TTC549 (cell line): Measurements from ENCODE around the gene ATAD3A.

Experiments used
- FAIRE-seq: peaks from 2 replicates; lab custom pipeline; 2012; peaks lifted over from hg19 to GRCh38; lab: Jason Lieb, UNC

Gene ATAD3A

GRCh38 chr1:1540090-1540817 is 28.3 kb downstream of the ATAD3A start, which contains the start of gene TMEM240:
Gene TMEM240, minus strand, starts transcription at chr1:1540624. Its CDS starts 278 bp downstream, at chr1:1540346.
- no peak for FAIRE-seq

GRCh38 chr1:1540818-1541628 is 29.1 kb downstream of the ATAD3A start:
- FAIRE-seq = no peak

GRCh38 chr1:1541956-1542765 is 30.2 kb downstream of the ATAD3A start:
- FAIRE-seq = no peak

- no peak for FAIRE-seq
Observed at GRCh38 chr1:1542766-1543705, 31.1 kb downstream of the ATAD3A start.

- FAIRE-seq = no peak
Observed at GRCh38 chr1:1543706-1544099, 31.7 kb downstream of the ATAD3A start.

GRCh38 chr1:1544544-1544943 is 32.6 kb downstream of the ATAD3A start:
- FAIRE-seq = no peak

- no peak for FAIRE-seq
Observed at GRCh38 chr1:1545946-1546737, 34.2 kb downstream of the ATAD3A start.

- FAIRE-seq = no peak
Observed at GRCh38 chr1:1547011-1547410, 35.0 kb downstream of the ATAD3A start.

GRCh38 chr1:1547476-1547875 is 35.5 kb downstream of the ATAD3A start:
- FAIRE-seq = no peak

- no peak for FAIRE-seq
Observed at GRCh38 chr1:1548591-1548990, 36.6 kb downstream of the ATAD3A start.

- FAIRE-seq = no peak
Observed at GRCh38 chr1:1550087-1550486, 38.1 kb downstream of the ATAD3A start.

- no peak for FAIRE-seq
Observed at GRCh38 chr1:1550591-1551432, 38.9 kb downstream of the ATAD3A start.

- FAIRE-seq = no peak
Observed at GRCh38 chr1:1551524-1552262, 39.7 kb downstream of the ATAD3A start.

- no peak for FAIRE-seq
Observed at GRCh38 chr1:1552263-1552639, 40.3 kb downstream of the ATAD3A start.

GRCh38 chr1:1553821-1554494 is 42.0 kb downstream of the ATAD3A start:
- FAIRE-seq = no peak

- no peak for FAIRE-seq
Observed at GRCh38 chr1:1554550-1554925, 42.6 kb downstream of the ATAD3A start.

GRCh38 chr1:1554926-1555915 is 43.3 kb downstream of the ATAD3A start:
- FAIRE-seq = no peak
